PC-9 (cell line): Measurements from ENCODE around the gene CCT3.

Source experiments
- CTCF ChIP-seq: fragments of 200-600 bp; sonication (generic); conservative IDR thresholded peaks from 2 replicates; pipeline ENCODE4 v1.6.1; 2017; ENCODE audit warnings: mixed run types, antibody characterized with exemption, mild to moderate bottlenecking, moderate library complexity
- EZH2 ChIP-seq: fragments of 200-600 bp; sonication (generic); IDR thresholded peaks from 2 replicates; pipeline ENCODE4 v1.8.0; 2017; ENCODE audit warnings: antibody characterized with exemption, low read depth

GRCh38 chr1:156295391-156295947 is 42.6 kb downstream of the CCT3 start, which contains the start of gene GLMP:
- TF ChIP-seq CTCF (no peak), EZH2 (no peak)
